ENCODE measurements around the gene MLYCD. TPM values are rescaled to one million over a fixed set of nuclear protein-coding genes. Genes with fewer than 3 reads are reported as not detected.

MLYCD gene
- polyA plus RNA-seq (2013, experiment 1 of 2) = 1.3 TPM
- polyA plus RNA-seq (2013, experiment 2 of 2) = 1.2 TPM

DNA sequence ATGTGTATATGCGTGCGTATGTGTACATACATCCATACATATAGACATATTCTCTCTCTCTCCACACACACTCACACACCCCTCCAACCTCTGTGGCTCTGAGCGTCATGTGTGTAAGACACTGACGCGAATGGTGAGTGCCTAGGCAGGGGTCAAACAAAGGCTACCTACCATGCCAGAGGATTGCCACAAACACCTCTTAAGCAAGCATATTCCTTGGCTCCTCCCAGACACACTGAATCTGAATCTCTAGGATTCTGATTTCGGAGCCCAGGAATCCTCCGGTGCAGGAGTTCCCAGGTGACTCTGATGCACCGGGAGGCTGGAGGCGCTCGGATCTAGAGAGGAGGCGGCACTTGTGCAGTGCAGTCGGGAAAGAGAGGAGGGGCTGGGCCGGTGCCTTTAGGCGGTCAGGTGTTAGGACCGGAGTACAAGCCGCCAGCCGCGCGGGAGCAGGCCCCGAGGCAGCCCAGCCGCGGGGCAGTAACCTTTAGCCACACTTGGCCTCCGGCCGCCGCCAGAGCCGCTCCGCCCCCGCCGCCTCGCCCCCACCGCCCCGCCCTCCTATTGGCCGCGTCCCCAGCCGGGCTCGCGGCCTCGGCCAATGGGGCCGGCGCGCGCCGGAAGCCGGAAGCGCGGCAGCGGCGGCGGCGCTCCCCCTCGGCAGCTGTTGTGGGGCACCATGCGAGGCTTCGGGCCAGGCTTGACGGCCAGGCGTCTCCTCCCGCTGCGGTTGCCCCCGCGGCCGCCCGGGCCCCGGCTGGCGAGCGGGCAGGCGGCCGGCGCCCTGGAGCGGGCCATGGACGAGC is at the start of gene MLYCD:
TSS of gene MLYCD (plus strand) at position 653 of the 809 bp plus-strand sequence. CDS start at position 683, 30 bp downstream.
- no peaks in the 10 kb centered on the region for H3K27me3 ChIP-seq (ENCODE audit: control insufficient read depth in 1 of 2, insufficient read depth in 1 of 2, low read length in 2 of 2)
- H2BK15ac ChIP-seq (ENCODE audit: low read depth, poor library complexity, severe bottlenecking) = peak within 1 kb of the TSS; percentile 85
- peak; percentile 76 for DNase-seq
- WGBS = 22% methylated on average over 24 of the region's 69 CpGs
- peaks cover 14% of the 10 kb centered on the region for H3K79me1 ChIP-seq (replicated peaks; ENCODE audit: low read length, poor library complexity, severe bottlenecking)
- H2AFZ ChIP-seq (ENCODE audit: low read depth, low read length) = peak within 1 kb of the TSS; percentile 97
- peak within 1 kb of the TSS in 1 of 2 experiments; percentile 72 for H2BK12ac ChIP-seq (ENCODE audit: low read length in 2 of 2)
- peak within 1 kb of the TSS; percentile 82 for H4K8ac ChIP-seq (ENCODE audit: low read length)
- peak within 1 kb of the TSS; percentile 30 to 37 for H3K4ac ChIP-seq (ENCODE audit: low read depth in 1 of 2, low read length in 2 of 2)
- H2BK120ac ChIP-seq (ENCODE audit: low read depth, low read length) = no peak within 1 kb of the TSS
- H4K91ac ChIP-seq (ENCODE audit: low read length) = peak within 1 kb of the TSS; percentile 80
- peak within 1 kb of the TSS; percentile 17 for H3K27ac ChIP-seq (ENCODE audit: low read length, poor library complexity, severe bottlenecking)
- no peaks in the 10 kb centered on the region for H3K9me3 ChIP-seq (ENCODE audit: control insufficient read depth, low read length)
- peak within 1 kb of the TSS; percentile 86 for H3K9ac ChIP-seq (ENCODE audit: low read length)
- peaks cover 9% of the 10 kb centered on the region for H3K4me1 ChIP-seq (ENCODE audit: control insufficient read depth, insufficient read depth, low read depth, low read length)
- peaks cover 0 to 3% of the 10 kb centered on the region in 2 experiments for H3K36me3 ChIP-seq (ENCODE audit: control insufficient read depth in 1 of 2, insufficient read depth in 2 of 2, low read depth in 1 of 2, low read length in 2 of 2)
- H3K18ac ChIP-seq (ENCODE audit: low read depth in 1 of 2, low read length in 2 of 2) = peak within 1 kb of the TSS; percentile 74 to 87
- no peak within 1 kb of the TSS for H2BK5ac ChIP-seq (ENCODE audit: low read depth, low read length, poor library complexity, severe bottlenecking)
- peak within 1 kb of the TSS in 1 of 2 experiments; percentile 95 for H3K14ac ChIP-seq (ENCODE audit: low read length in 2 of 2)
- H3K4me3 ChIP-seq (ENCODE audit: insufficient read depth in 1 of 2, low read depth in 1 of 2, low read length in 2 of 2) = peak within 1 kb of the TSS; percentile 86 to 95
- no peak within 1 kb of the TSS for H2AK5ac ChIP-seq (ENCODE audit: low read length, severe bottlenecking)
- peak within 1 kb of the TSS in 1 of 2 experiments; percentile 96 for H3K23ac ChIP-seq (ENCODE audit: low read length in 2 of 2)
- H3K4me2 ChIP-seq (ENCODE audit: low read length, poor library complexity, severe bottlenecking) = peak within 1 kb of the TSS; percentile 92

DNA sequence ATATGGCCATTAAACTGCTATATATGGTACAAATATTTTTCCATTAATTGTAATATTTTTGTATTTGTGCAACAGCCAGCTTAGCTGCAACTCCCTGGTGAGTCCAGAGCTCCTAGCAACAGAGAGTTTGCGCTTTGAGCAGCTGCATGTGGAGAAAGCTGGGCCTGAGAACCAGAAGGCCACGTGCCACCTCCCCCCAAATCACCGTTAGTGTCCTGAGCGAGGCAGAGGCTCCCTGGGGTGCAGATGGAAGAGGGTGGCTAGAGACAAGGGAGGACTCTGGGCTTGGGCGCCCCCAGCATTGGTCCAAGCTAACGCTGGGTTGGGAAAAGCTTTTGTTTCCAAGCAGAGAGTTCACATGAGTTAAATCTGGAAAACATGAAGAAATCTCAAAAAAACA is 49.5 kb upstream of the MLYCD start:
- Histone ChIP-seq H3K18ac (ENCODE audit: low read depth in 1 of 2, low read length in 2 of 2) (no peak overlapping the region), H4K91ac (ENCODE audit: low read length) (no peak overlapping the region), H3K79me1 (replicated peaks; ENCODE audit: low read length, poor library complexity, severe bottlenecking) (no peaks in the 10 kb centered on the region), H3K4me2 (ENCODE audit: low read length, poor library complexity, severe bottlenecking) (no peak overlapping the region), H4K8ac (ENCODE audit: low read length) (no peak overlapping the region), H3K4me3 (ENCODE audit: insufficient read depth in 1 of 2, low read depth in 1 of 2, low read length in 2 of 2) (no peak overlapping the region), H3K9ac (ENCODE audit: low read length) (no peak overlapping the region), H3K36me3 (ENCODE audit: control insufficient read depth in 1 of 2, insufficient read depth in 2 of 2, low read depth in 1 of 2, low read length in 2 of 2) (no peaks in the 10 kb centered on the region), H3K27ac (ENCODE audit: low read length, poor library complexity, severe bottlenecking) (no peak overlapping the region), H2BK5ac (ENCODE audit: low read depth, low read length, poor library complexity, severe bottlenecking) (no peak overlapping the region), H2AK5ac (ENCODE audit: low read length, severe bottlenecking) (no peak overlapping the region), H3K4me1 (ENCODE audit: control insufficient read depth, insufficient read depth, low read depth, low read length) (no peaks in the 10 kb centered on the region), H2AFZ (ENCODE audit: low read depth, low read length) (no peak overlapping the region), H3K23ac (ENCODE audit: low read length in 2 of 2) (no peak overlapping the region), H2BK12ac (ENCODE audit: low read length in 2 of 2) (no peak overlapping the region), H2BK120ac (ENCODE audit: low read depth, low read length) (no peak overlapping the region), H3K27me3 (ENCODE audit: control insufficient read depth in 1 of 2, insufficient read depth in 1 of 2, low read length in 2 of 2) (peaks cover 5% of the 10 kb centered on the region in 2 experiments), H3K14ac (ENCODE audit: low read length in 2 of 2) (no peak overlapping the region), H3K9me3 (ENCODE audit: control insufficient read depth, low read length) (no peaks in the 10 kb centered on the region), H2BK15ac (ENCODE audit: low read depth, poor library complexity, severe bottlenecking) (no peak overlapping the region), H3K4ac (ENCODE audit: low read depth in 1 of 2, low read length in 2 of 2) (no peak overlapping the region)
- no peak for DNase-seq
- WGBS = 74% methylated on average over 6 of the region's 6 CpGs

DNA sequence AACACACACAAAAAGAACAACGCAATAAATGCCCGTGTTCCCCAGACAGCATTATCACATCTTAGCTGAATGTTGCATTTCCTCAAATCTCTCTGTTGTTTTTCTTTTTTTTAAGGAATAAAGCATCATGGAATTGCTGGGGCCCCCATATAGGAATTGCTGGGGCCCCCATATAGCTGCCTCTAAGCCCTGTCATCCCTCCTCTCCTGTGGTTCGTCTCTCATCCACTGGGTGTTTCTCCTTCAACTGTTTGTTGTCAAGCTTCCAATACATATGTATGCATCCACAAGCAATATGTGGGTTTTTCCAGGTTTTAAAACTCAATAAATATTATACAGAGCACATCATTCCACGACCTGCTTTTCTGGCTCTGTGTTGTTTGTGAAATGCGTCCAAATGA is 48.0 kb upstream of the MLYCD start:
- no peak overlapping the region for H3K9ac ChIP-seq (ENCODE audit: low read length)
- H2BK5ac ChIP-seq (ENCODE audit: low read depth, low read length, poor library complexity, severe bottlenecking) = no peak overlapping the region
- no peak overlapping the region for H3K27ac ChIP-seq (ENCODE audit: low read length, poor library complexity, severe bottlenecking)
- no peak overlapping the region for H3K23ac ChIP-seq (ENCODE audit: low read length in 2 of 2)
- H4K8ac ChIP-seq (ENCODE audit: low read length) = no peak overlapping the region
- no peaks in the 10 kb centered on the region for H3K79me1 ChIP-seq (replicated peaks; ENCODE audit: low read length, poor library complexity, severe bottlenecking)
- no peak overlapping the region for H4K91ac ChIP-seq (ENCODE audit: low read length)
- no peaks in the 10 kb centered on the region for H3K4me1 ChIP-seq (ENCODE audit: control insufficient read depth, insufficient read depth, low read depth, low read length)
- no peak overlapping the region for H3K4me2 ChIP-seq (ENCODE audit: low read length, poor library complexity, severe bottlenecking)
- no peak overlapping the region for H3K18ac ChIP-seq (ENCODE audit: low read depth in 1 of 2, low read length in 2 of 2)
- H2BK15ac ChIP-seq (ENCODE audit: low read depth, poor library complexity, severe bottlenecking) = no peak overlapping the region
- H2BK120ac ChIP-seq (ENCODE audit: low read depth, low read length) = no peak overlapping the region
- H3K4me3 ChIP-seq (ENCODE audit: insufficient read depth in 1 of 2, low read depth in 1 of 2, low read length in 2 of 2) = no peak overlapping the region
- peaks cover 5 to 8% of the 10 kb centered on the region in 2 experiments for H3K27me3 ChIP-seq (ENCODE audit: control insufficient read depth in 1 of 2, insufficient read depth in 1 of 2, low read length in 2 of 2)
- DNase-seq = no peak
- no peaks in the 10 kb centered on the region for H3K9me3 ChIP-seq (ENCODE audit: control insufficient read depth, low read length)
- H2AK5ac ChIP-seq (ENCODE audit: low read length, severe bottlenecking) = no peak overlapping the region
- H2AFZ ChIP-seq (ENCODE audit: low read depth, low read length) = no peak overlapping the region
- no peak overlapping the region for H2BK12ac ChIP-seq (ENCODE audit: low read length in 2 of 2)
- no peak overlapping the region for H3K14ac ChIP-seq (ENCODE audit: low read length in 2 of 2)
- WGBS = 89% methylated on average over 5 of the region's 5 CpGs
- H3K4ac ChIP-seq (ENCODE audit: low read depth in 1 of 2, low read length in 2 of 2) = no peak overlapping the region
- H3K36me3 ChIP-seq (ENCODE audit: control insufficient read depth in 1 of 2, insufficient read depth in 2 of 2, low read depth in 1 of 2, low read length in 2 of 2) = no peaks in the 10 kb centered on the region

DNA sequence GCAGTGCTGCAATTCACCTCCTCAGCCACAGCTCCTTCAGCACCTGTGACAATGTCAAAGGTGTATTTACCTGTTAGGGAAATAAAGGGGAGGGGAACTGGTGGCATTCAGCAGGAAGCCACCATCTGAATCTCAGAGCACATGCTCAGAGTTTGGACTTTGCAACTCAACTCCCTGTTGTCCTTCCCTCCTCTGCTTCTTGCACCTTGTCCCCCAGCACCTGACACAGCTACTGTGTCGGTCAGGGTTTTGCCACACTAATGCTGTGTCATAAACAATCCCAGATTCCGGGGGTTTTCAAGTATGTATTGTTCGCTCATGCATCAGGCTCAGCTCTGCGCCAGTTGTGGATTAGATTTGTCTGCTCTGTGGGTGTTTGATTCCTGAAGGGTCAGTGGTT is 47.4 kb upstream of the MLYCD start:
- H3K36me3 ChIP-seq (ENCODE audit: control insufficient read depth in 1 of 2, insufficient read depth in 2 of 2, low read depth in 1 of 2, low read length in 2 of 2) = no peaks in the 10 kb centered on the region

More for the DNA sequence above, 47.4 kb upstream of the MLYCD start:
- no peak overlapping the region for H3K4me3 ChIP-seq (ENCODE audit: insufficient read depth in 1 of 2, low read depth in 1 of 2, low read length in 2 of 2)
- no peak overlapping the region for H2BK12ac ChIP-seq (ENCODE audit: low read length in 2 of 2)
- DNase-seq = no peak
- H3K4ac ChIP-seq (ENCODE audit: low read depth in 1 of 2, low read length in 2 of 2) = no peak overlapping the region
- H3K27me3 ChIP-seq (ENCODE audit: control insufficient read depth in 1 of 2, insufficient read depth in 1 of 2, low read length in 2 of 2) = peaks cover 5 to 8% of the 10 kb centered on the region in 2 experiments
- no peak overlapping the region for H2AFZ ChIP-seq (ENCODE audit: low read depth, low read length)
- no peak overlapping the region for H3K14ac ChIP-seq (ENCODE audit: low read length in 2 of 2)
- H2BK5ac ChIP-seq (ENCODE audit: low read depth, low read length, poor library complexity, severe bottlenecking) = no peak overlapping the region
- no peak overlapping the region for H2BK15ac ChIP-seq (ENCODE audit: low read depth, poor library complexity, severe bottlenecking)
- no peaks in the 10 kb centered on the region for H3K9me3 ChIP-seq (ENCODE audit: control insufficient read depth, low read length)
- 93% methylated on average over 4 of the region's 4 CpGs for WGBS
- H3K27ac ChIP-seq (ENCODE audit: low read length, poor library complexity, severe bottlenecking) = no peak overlapping the region
- H3K9ac ChIP-seq (ENCODE audit: low read length) = no peak overlapping the region
- no peak overlapping the region for H4K91ac ChIP-seq (ENCODE audit: low read length)
- H3K4me1 ChIP-seq (ENCODE audit: control insufficient read depth, insufficient read depth, low read depth, low read length) = no peaks in the 10 kb centered on the region
- H3K4me2 ChIP-seq (ENCODE audit: low read length, poor library complexity, severe bottlenecking) = no peak overlapping the region
- no peak overlapping the region for H3K18ac ChIP-seq (ENCODE audit: low read depth in 1 of 2, low read length in 2 of 2)
- H2BK120ac ChIP-seq (ENCODE audit: low read depth, low read length) = no peak overlapping the region
- H2AK5ac ChIP-seq (ENCODE audit: low read length, severe bottlenecking) = no peak overlapping the region
- no peaks in the 10 kb centered on the region for H3K79me1 ChIP-seq (replicated peaks; ENCODE audit: low read length, poor library complexity, severe bottlenecking)
- H3K23ac ChIP-seq (ENCODE audit: low read length in 2 of 2) = no peak overlapping the region
- H4K8ac ChIP-seq (ENCODE audit: low read length) = no peak overlapping the region
